Fibroblast of mammary gland (primary cell): ENCODE measurements around the gene UBE2I.
"Not testable (repeated sequence)": the region's sequence is repeated elsewhere in the genome, so short reads cannot be mapped to it uniquely, and the experiment has no call there.

Experiments used
- DNase-seq: peaks from one replicate; pipeline ENCODE4 v3.0.0-alpha.2; 2010; ENCODE audit warnings: low read depth
- H3K4me3 ChIP-seq: 2 replicates; pipeline ENCODE4 v1.5.1; 2011; ENCODE audit warnings: low read depth, mild to moderate bottlenecking, low read length, moderate library complexity; ENCODE audit not compliant: control insufficient read depth
- CTCF ChIP-seq: conservative IDR thresholded peaks from 2 replicates; pipeline ENCODE4 v1.5.1; 2011; ENCODE audit warnings: low read depth, low read length, inconsistent platforms; ENCODE audit not compliant: control insufficient read depth, insufficient read depth

The UBE2I gene

GRCh38 chr16:1288813-1289476 is 20.5 kb upstream of the UBE2I start:
- no peak for TF ChIP-seq CTCF
- DNase-seq, result no peak
- no peak overlapping the region for H3K4me3 ChIP-seq

GRCh38 chr16:1289477-1289866 is 20.0 kb upstream of the UBE2I start:
- H3K4me3 ChIP-seq, result no peak overlapping the region
- no peak for TF ChIP-seq CTCF
- no peak for DNase-seq

- TF ChIP-seq CTCF, result no peak
- DNase-seq, result no peak
These were observed 19.4 kb upstream of the UBE2I start for GRCh38 chr16:1290063-1290501.

GRCh38 chr16:1290860-1291575 is 18.4 kb upstream of the UBE2I start:
- no peak for DNase-seq
- TF ChIP-seq CTCF, result no peak
- H3K4me3 ChIP-seq, result no peak overlapping the region

More at GRCh38 chr16:1290063-1290501, 19.4 kb upstream of the UBE2I start:
- H3K4me3 ChIP-seq, result no peak overlapping the region

GRCh38 chr16:1291576-1291974 is 17.9 kb upstream of the UBE2I start:
- no peak for DNase-seq
- H3K4me3 ChIP-seq, result no peak overlapping the region

GRCh38 chr16:1292208-1292607 is 17.2 kb upstream of the UBE2I start:
- H3K4me3 ChIP-seq, DNase-seq: not testable (repeated sequence)

More at GRCh38 chr16:1291576-1291974, 17.9 kb upstream of the UBE2I start:
- no peak for TF ChIP-seq CTCF

GRCh38 chr16:1292808-1293207 is 16.6 kb upstream of the UBE2I start:
- not testable (repeated sequence) for DNase-seq, H3K4me3 ChIP-seq
